ENCODE measurements around the gene KIRREL3. TPM values are rescaled to one million over a fixed set of nuclear protein-coding genes. Genes with fewer than 3 reads are reported as not detected.

Gene KIRREL3
- total RNA-seq, 4 donors from 2014 or later = 0.82 to 15.7 (median 1.4) TPM; not detected in 1

DNA sequence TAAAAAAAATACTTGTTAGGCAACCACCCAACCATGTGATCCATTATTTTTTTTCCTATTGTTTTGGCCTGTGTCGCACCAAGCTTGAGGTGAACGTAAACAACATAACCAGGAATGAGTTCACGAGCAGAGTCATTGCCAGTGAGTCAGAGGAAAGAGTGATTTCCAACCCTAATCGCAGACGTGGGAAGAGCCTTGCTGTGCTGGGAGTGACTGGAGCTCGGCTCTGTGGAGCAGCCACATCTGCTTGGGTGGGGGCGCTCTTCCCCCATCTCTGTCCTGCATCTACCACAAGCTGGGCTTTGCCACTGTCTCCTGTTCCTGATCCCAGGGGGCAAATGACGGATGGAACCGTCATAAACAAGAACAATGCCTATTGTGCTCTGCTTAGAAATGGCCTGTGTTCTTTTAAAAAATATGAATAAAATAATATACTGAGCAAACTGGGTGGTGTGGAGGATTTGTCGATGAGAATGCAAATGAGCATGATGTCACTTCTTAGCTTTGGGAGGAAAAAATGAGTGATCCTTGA is 210.0 kb downstream of the KIRREL3 start:
- intact Hi-C loops (cut with DNase I; ENCODE audit: low total_unique reads) (no loop called here), in situ Hi-C loops (cut with MboI; ENCODE audit: low pct_ligation_motif_present in 1 of 4, low pct_unique_long_range_greater_than_20kb in 1 of 4, low sequenced_read_pairs in 3 of 4) (no loop called here)
- H3K27ac ChIP-seq = no peak overlapping the region
- TF ChIP-seq POLR2AphosphoS5 (IDR thresholded peaks at IDR 0.05) (no peak), EP300 (IDR thresholded peaks at IDR 0.05; ENCODE audit: low read depth) (no peak), POLR2A (IDR thresholded peaks at IDR 0.05) (no peak)
- TF ChIP-seq, protein P1, sequence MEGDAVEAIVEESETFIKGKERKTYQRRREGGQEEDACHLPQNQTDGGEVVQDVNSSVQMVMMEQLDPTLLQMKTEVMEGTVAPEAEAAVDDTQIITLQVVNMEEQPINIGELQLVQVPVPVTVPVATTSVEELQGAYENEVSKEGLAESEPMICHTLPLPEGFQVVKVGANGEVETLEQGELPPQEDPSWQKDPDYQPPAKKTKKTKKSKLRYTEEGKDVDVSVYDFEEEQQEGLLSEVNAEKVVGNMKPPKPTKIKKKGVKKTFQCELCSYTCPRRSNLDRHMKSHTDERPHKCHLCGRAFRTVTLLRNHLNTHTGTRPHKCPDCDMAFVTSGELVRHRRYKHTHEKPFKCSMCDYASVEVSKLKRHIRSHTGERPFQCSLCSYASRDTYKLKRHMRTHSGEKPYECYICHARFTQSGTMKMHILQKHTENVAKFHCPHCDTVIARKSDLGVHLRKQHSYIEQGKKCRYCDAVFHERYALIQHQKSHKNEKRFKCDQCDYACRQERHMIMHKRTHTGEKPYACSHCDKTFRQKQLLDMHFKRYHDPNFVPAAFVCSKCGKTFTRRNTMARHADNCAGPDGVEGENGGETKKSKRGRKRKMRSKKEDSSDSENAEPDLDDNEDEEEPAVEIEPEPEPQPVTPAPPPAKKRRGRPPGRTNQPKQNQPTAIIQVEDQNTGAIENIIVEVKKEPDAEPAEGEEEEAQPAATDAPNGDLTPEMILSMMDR (IDR thresholded peaks at IDR 0.05) = no peak
- H3K36me3 ChIP-seq = no peaks in the 10 kb centered on the region
- DNase-seq = no peak
- H3K27me3 ChIP-seq = no peaks in the 10 kb centered on the region
- WGBS, 2 donors (ENCODE audit: low coverage in 1 of 2) = 53 to 69% methylated on average over 2 to 10 of the region's 10 CpGs
- H3K4me1 ChIP-seq = no peaks in the 10 kb centered on the region
- no peaks in the 10 kb centered on the region for H3K9me3 ChIP-seq
- no peak overlapping the region for H3K4me3 ChIP-seq

DNA sequence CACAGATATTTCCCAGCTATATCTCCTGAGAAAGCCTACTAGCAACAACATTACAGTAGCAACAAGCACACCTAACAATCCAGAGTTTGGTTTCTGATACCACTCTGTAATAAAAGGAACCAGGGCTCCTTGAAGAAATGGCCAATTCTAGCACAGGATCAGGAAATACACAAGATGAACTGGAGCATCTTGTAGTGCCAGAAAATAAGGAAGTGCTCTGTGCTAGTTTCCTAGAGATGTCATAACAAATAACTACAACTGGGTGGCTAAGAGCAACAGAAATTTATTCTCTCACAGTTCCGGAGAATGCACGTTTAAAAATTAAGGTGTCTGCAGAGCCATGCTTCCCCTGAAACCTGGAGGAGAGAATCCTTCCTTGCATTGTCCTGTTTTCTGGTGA is 217.8 kb downstream of the KIRREL3 start:
- 58 to 60% methylated on average over 2 of the region's 2 CpGs for WGBS, 2 donors (ENCODE audit: low coverage in 1 of 2)
- TF ChIP-seq EP300 (IDR thresholded peaks at IDR 0.05; ENCODE audit: low read depth) (no peak), POLR2A (IDR thresholded peaks at IDR 0.05) (no peak), POLR2AphosphoS5 (IDR thresholded peaks at IDR 0.05) (no peak)
- TF ChIP-seq, protein P1 (IDR thresholded peaks at IDR 0.05) = no peak
- H3K9me3 ChIP-seq = no peaks in the 10 kb centered on the region
- in situ Hi-C loops (cut with MboI; ENCODE audit: low pct_ligation_motif_present in 1 of 4, low pct_unique_long_range_greater_than_20kb in 1 of 4, low sequenced_read_pairs in 3 of 4) = no loop called here
- no peaks in the 10 kb centered on the region for H3K36me3 ChIP-seq
- H3K27ac ChIP-seq = no peak overlapping the region
- DNase-seq = no peak
- no peaks in the 10 kb centered on the region for H3K4me1 ChIP-seq
- intact Hi-C loops (cut with DNase I; ENCODE audit: low total_unique reads) = no loop called here
- H3K4me3 ChIP-seq = no peak overlapping the region
- no peaks in the 10 kb centered on the region for H3K27me3 ChIP-seq

DNA sequence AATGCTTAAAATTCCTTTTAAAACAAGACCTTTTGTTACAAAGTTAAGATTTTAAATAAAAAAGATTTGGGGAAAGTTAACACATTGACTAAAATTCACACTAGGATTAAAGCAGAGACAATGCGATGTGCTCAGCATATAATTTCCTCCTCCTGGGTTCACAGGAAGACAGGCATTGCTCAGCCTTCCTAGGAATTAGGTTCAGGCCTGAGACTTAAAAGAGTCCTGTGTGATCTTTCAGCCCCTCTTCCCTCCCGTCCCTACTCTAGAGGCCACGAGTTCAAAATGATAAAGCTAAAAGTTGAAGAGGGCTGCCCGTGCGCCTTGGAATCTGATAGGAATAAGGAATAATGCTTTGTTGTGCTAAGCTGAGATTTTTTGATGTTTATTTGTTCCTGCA is 218.6 kb downstream of the KIRREL3 start:
- no peaks in the 10 kb centered on the region for H3K9me3 ChIP-seq
- DNase-seq = no peak
- H3K4me1 ChIP-seq = no peaks in the 10 kb centered on the region
- WGBS, 2 donors (ENCODE audit: low coverage in 1 of 2) = 75 to 83% methylated on average over 3 to 5 of the region's 5 CpGs
- TF ChIP-seq POLR2AphosphoS5 (IDR thresholded peaks at IDR 0.05) (no peak), POLR2A (IDR thresholded peaks at IDR 0.05) (no peak), EP300 (IDR thresholded peaks at IDR 0.05; ENCODE audit: low read depth) (no peak)
- TF ChIP-seq, protein P1 (IDR thresholded peaks at IDR 0.05) = no peak
- H3K27me3 ChIP-seq = no peaks in the 10 kb centered on the region
- intact Hi-C loops (cut with DNase I; ENCODE audit: low total_unique reads) (no loop called here), in situ Hi-C loops (cut with MboI; ENCODE audit: low pct_ligation_motif_present in 1 of 4, low pct_unique_long_range_greater_than_20kb in 1 of 4, low sequenced_read_pairs in 3 of 4) (no loop called here)
- no peaks in the 10 kb centered on the region for H3K36me3 ChIP-seq
- H3K4me3 ChIP-seq = no peak overlapping the region
- H3K27ac ChIP-seq = no peak overlapping the region

DNA sequence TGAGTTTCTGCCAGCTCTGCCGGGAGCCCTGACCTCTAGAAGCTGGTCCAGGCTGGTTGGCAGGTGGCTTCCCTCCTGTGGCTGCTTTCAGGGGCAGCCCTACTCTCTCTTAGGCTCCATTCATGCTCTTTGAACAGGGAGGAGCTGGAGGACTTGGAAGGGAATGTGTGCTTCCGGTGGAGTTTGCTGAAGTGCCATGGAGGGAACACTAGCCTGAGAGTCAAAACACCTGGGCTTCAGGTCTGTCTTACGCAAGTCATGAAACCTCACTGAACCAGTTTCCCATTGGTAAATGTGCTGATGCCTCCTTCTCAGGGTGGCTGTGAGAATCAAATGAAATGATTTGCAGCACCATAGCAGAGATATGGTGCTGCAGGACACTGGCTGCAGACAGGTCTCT is 224.5 kb downstream of the KIRREL3 start:
- no peak overlapping the region for H3K4me3 ChIP-seq
- intact Hi-C loops (cut with DNase I; ENCODE audit: low total_unique reads) = no loop called here
- 94% methylated on average over 3 of the region's 3 CpGs; no CpG with 5 or more reads in 1 of the 2 donors for WGBS, 2 donors (ENCODE audit: low coverage in 1 of 2)
- no peak overlapping the region for H3K27ac ChIP-seq
- no peaks in the 10 kb centered on the region for H3K9me3 ChIP-seq
- DNase-seq = no peak
- no peaks in the 10 kb centered on the region for H3K27me3 ChIP-seq
- H3K36me3 ChIP-seq = no peaks in the 10 kb centered on the region
- in situ Hi-C loops (cut with MboI; ENCODE audit: low pct_ligation_motif_present in 1 of 4, low pct_unique_long_range_greater_than_20kb in 1 of 4, low sequenced_read_pairs in 3 of 4) = no loop called here
- TF ChIP-seq, protein P1 (IDR thresholded peaks at IDR 0.05) = no peak
- no peaks in the 10 kb centered on the region for H3K4me1 ChIP-seq
